OCI-LY3 (cell line): ENCODE data around the gene BPIFB2.

Source experiments
- EZH2phosphoT487 ChIP-seq: fragments of 200-600 bp; shearing (Covaris generic); IDR thresholded peaks from 2 replicates; pipeline ENCODE4 v1.6.1; 2018; ENCODE audit warnings: antibody characterized with exemption, mixed run types, low read depth
- TF ChIP-seq, protein P1 (sequence below): fragments of 200-600, 300-600 bp; sonication (generic); IDR thresholded peaks from 2 replicates; pipeline ENCODE4 v1.5.1; 2014; ENCODE audit warnings: antibody characterized with exemption, low read length, low read depth

DNA sequence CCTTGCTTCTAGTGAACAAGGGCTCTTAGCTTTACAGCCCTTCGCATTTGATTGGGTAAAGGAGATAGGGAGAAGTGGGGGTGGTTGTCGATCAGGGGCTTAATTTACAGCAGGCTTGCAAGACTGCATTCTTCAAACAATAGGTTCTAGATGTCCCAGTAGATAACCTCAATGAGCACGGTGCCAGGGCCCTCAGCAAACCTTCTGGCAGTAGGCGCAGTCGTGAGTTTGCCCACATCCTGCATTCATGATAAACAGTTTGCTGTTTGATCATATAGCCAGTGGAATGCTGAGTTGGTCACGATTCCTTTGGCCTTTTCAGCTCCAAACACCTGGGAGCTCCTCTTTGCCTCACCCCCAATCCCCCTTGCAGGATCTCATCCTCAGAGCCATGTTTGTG lies 30.8 kb upstream of the BPIFB2 start:
- TF ChIP-seq, protein P1, sequence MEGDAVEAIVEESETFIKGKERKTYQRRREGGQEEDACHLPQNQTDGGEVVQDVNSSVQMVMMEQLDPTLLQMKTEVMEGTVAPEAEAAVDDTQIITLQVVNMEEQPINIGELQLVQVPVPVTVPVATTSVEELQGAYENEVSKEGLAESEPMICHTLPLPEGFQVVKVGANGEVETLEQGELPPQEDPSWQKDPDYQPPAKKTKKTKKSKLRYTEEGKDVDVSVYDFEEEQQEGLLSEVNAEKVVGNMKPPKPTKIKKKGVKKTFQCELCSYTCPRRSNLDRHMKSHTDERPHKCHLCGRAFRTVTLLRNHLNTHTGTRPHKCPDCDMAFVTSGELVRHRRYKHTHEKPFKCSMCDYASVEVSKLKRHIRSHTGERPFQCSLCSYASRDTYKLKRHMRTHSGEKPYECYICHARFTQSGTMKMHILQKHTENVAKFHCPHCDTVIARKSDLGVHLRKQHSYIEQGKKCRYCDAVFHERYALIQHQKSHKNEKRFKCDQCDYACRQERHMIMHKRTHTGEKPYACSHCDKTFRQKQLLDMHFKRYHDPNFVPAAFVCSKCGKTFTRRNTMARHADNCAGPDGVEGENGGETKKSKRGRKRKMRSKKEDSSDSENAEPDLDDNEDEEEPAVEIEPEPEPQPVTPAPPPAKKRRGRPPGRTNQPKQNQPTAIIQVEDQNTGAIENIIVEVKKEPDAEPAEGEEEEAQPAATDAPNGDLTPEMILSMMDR, result no peak
- TF ChIP-seq EZH2phosphoT487, result no peak
